ENCODE results near the gene ACRBP.
"Not testable (repeated sequence)": the region's sequence is repeated elsewhere in the genome, so short reads cannot be mapped to it uniquely, and the experiment has no call there.

DNA sequence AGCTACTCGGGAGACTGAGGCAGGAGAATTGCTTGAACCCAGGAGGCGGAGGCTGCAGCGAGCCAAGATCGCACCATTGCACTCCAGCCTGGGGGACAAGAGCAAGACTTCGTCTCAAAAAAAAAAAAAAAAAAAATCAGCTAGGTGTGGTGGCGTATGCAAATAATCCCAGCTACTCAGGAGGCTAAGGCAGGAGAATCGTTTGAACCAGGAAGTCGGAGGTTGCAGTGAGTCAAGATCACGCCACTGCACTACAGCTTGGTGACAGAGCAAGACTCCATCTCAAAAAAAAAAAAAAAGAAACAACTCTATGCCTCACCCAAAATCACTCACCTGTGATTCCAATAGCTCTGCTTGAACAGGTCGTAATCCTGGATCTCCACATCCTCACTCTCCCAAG, 51.6 kb downstream of the ACRBP start:
- TF ChIP-seq EP300 (IDR thresholded peaks at IDR 0.05); CTCF (IDR thresholded peaks at IDR 0.05); POLR2A (IDR thresholded peaks at IDR 0.05; ENCODE audit: low read depth); POLR2AphosphoS5 (IDR thresholded peaks at IDR 0.05): not testable (repeated sequence)

All from esophagus muscularis mucosa (tissue), 4 donors.